Panc1 (cell line): ENCODE results near the gene MLPH. TPM values are rescaled to one million over a fixed set of nuclear protein-coding genes. Genes with fewer than 3 reads are reported as not detected.
"Not testable (repeated sequence)": the region's sequence is repeated elsewhere in the genome, so short reads cannot be mapped to it uniquely, and the experiment has no call there.

Experiments
- ATAC-seq: fragments of 200-7000 bp; cut with Tn5 transposase; 2 replicates; pipeline ENCODE4 v1.9.1; 2020; ENCODE audit warnings: mild to moderate bottlenecking, moderate library complexity
- BruUV-seq: library from RNA; stranded (reverse); fragments of 400-500 nt; replicated peaks from 2 replicates; lab custom pipeline; 2021; lab: Mats Ljungman, UMichigan
- CTCF ChIA-PET: fragments of 300-600 bp; sonication (Branson Sonifier 250); formaldehyde crosslinking; loops from one replicate; lab custom pipeline; 2022; ENCODE audit warnings: antibody characterized with exemption; lab: Charles Lee
- POLR2A ChIA-PET: fragments of 300-600 bp; sonication (Branson Sonifier 250); formaldehyde crosslinking; loops from one replicate; lab custom pipeline; 2022; ENCODE audit warnings: antibody characterized with exemption; lab: Charles Lee
- DNase-seq: peaks from one replicate; pipeline ENCODE4 v3.0.0-alpha.2; 2010; ENCODE audit warnings: low read depth, low spot score
- H3K27ac ChIP-seq: 2 replicates; pipeline ENCODE4 v1.5.1; 2011; ENCODE audit warnings: mild to moderate bottlenecking, low read length, inconsistent platforms
- H3K27me3 ChIP-seq: fragments of 200-500 bp; sonication (Bioruptor generic); 2 replicates; pipeline ENCODE4 v1.6.0; 2014; ENCODE audit warnings: low read length, inconsistent platforms; ENCODE audit not compliant: control insufficient read depth, insufficient read depth
- H3K36me3 ChIP-seq: fragments of 200-500 bp; sonication (Bioruptor generic); 2 replicates; pipeline ENCODE4 v1.5.1; 2014; ENCODE audit warnings: inconsistent platforms, mild to moderate bottlenecking, low read length, moderate library complexity; ENCODE audit not compliant: control insufficient read depth, insufficient read depth
- H3K4me1 ChIP-seq: 2 replicates; pipeline ENCODE4 v1.5.1; 2011; ENCODE audit warnings: inconsistent platforms, mild to moderate bottlenecking, low read length, moderate library complexity; ENCODE audit not compliant: control insufficient read depth, insufficient read depth
- H3K4me3 ChIP-seq, 2 experiments: 2 replicates each; pipeline ENCODE4 v1.5.1; 2011 to 2012; ENCODE audit warnings: low read depth in 2 of 2, low read length in 2 of 2, mild to moderate bottlenecking in 2 of 2, inconsistent platforms in 1 of 2, moderate library complexity in 1 of 2
- H3K9me3 ChIP-seq: fragments of 200-500 bp; sonication (Bioruptor generic); 2 replicates; pipeline ENCODE4 v1.5.1; 2014; ENCODE audit warnings: low read depth, mild to moderate bottlenecking, inconsistent platforms, low read length, moderate library complexity; ENCODE audit not compliant: control insufficient read depth, insufficient read depth
- POLR2AphosphoS5 ChIP-seq: IDR thresholded peaks from 2 replicates; pipeline ENCODE4 v1.6.1; 2012; ENCODE audit warnings: mild to moderate bottlenecking, low read depth, low read length, moderate library complexity
- SIN3A ChIP-seq: IDR thresholded peaks from 2 replicates; pipeline ENCODE4 v1.6.1; 2012; ENCODE audit warnings: low read depth, mild to moderate bottlenecking, low read length, moderate library complexity, borderline replicate concordance; ENCODE audit not compliant: insufficient read depth
- TCF7L2 ChIP-seq: IDR thresholded peaks from 2 replicates; pipeline ENCODE4 v1.6.1; 2011; ENCODE audit warnings: mild to moderate bottlenecking, low read depth, low read length, inconsistent platforms
- in situ Hi-C: cut with HindIII; loops from 2 replicates; pipeline ENCODE4 v1.10.0; 2016; ENCODE audit warnings: low sequenced_read_pairs, low pct_unique_long_range_greater_than_20kb
- intact Hi-C: fragments of 100-400 bp; cut with micrococcal nuclease; formaldehyde crosslinking; loops from one replicate; pipeline ENCODE4 v1.10.0; 2022; ENCODE audit not compliant: unreplicated experiment
- total RNA-seq: library from RNA; stranded (reverse); gene quantifications from one replicate; pipeline ENCODE4 v1.2.1, GENCODE V29; 2021; ENCODE audit not compliant: unreplicated experiment
- TF ChIP-seq, protein P1 (sequence below), 2 experiments: IDR thresholded peaks; 2 replicates each; pipeline ENCODE4 v1.6.1; 2011 to 2012; ENCODE audit warnings: low read depth in 2 of 2, control low read depth in 1 of 2, low read length in 1 of 2, mild to moderate bottlenecking in 1 of 2, moderate library complexity in 1 of 2; ENCODE audit not compliant: insufficient read depth in 1 of 2
- TF ChIP-seq, protein P2 (sequence below): fragments of 450-650 bp; IDR thresholded peaks from 2 replicates; pipeline ENCODE4 v1.5.1; 2017; ENCODE audit warnings: mild to moderate bottlenecking

The MLPH gene
- total RNA-seq, 1 experiment from 2014 or later = 60.2 TPM

DNA sequence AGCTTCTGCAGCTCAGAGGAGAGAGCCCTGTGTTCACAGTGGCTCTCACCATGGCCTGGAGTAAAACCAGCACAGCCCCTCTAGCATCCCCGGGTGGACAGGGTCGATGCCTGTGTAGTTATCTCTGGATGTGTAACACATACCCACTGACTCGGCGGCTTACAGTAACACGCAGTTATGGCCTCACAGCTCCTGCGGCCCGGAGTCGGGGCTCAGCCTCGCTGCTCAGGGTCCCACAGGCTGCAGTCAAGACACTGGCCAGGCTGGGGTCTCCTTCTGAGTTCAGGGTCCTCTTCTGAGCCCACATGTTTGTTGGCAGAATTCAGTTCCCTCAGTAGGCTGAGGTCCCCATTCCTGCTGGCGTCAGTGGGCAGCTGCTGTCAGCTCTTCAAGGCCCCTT, 106.0 kb downstream of the MLPH start:
- POLR2A ChIA-PET = no interaction called here
- in situ Hi-C loops = no loop called here
- peak overlapping the region; percentile 69 for H3K27ac ChIP-seq

GRCh38 chr2:237593596-237594320, 106.7 kb downstream of the MLPH start:
- H3K4me3 ChIP-seq = no peak overlapping the region
- H3K9me3 ChIP-seq = no peaks in the 10 kb centered on the region
- no peak for DNase-seq
- BruUV-seq = no TSS peak
- CTCF ChIA-PET = no interaction called here
- POLR2A ChIA-PET = no interaction called here
- H3K27me3 ChIP-seq = no peaks in the 10 kb centered on the region
- peaks cover 39% of the 10 kb centered on the region for H3K4me1 ChIP-seq
- intact Hi-C loops = loop anchor here (10.0 kb wide), 1 partner anchor 151 kb away; no protein-coding TSS in a partner anchor
- in situ Hi-C loops = no loop called here
- TF ChIP-seq, protein P1, sequence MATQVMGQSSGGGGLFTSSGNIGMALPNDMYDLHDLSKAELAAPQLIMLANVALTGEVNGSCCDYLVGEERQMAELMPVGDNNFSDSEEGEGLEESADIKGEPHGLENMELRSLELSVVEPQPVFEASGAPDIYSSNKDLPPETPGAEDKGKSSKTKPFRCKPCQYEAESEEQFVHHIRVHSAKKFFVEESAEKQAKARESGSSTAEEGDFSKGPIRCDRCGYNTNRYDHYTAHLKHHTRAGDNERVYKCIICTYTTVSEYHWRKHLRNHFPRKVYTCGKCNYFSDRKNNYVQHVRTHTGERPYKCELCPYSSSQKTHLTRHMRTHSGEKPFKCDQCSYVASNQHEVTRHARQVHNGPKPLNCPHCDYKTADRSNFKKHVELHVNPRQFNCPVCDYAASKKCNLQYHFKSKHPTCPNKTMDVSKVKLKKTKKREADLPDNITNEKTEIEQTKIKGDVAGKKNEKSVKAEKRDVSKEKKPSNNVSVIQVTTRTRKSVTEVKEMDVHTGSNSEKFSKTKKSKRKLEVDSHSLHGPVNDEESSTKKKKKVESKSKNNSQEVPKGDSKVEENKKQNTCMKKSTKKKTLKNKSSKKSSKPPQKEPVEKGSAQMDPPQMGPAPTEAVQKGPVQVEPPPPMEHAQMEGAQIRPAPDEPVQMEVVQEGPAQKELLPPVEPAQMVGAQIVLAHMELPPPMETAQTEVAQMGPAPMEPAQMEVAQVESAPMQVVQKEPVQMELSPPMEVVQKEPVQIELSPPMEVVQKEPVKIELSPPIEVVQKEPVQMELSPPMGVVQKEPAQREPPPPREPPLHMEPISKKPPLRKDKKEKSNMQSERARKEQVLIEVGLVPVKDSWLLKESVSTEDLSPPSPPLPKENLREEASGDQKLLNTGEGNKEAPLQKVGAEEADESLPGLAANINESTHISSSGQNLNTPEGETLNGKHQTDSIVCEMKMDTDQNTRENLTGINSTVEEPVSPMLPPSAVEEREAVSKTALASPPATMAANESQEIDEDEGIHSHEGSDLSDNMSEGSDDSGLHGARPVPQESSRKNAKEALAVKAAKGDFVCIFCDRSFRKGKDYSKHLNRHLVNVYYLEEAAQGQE (IDR thresholded peaks at IDR 0.05; ENCODE audit: insufficient read depth in 1 of 2, low read depth in 2 of 2, low read length in 1 of 2) = no peak
- TF ChIP-seq, protein P2, sequence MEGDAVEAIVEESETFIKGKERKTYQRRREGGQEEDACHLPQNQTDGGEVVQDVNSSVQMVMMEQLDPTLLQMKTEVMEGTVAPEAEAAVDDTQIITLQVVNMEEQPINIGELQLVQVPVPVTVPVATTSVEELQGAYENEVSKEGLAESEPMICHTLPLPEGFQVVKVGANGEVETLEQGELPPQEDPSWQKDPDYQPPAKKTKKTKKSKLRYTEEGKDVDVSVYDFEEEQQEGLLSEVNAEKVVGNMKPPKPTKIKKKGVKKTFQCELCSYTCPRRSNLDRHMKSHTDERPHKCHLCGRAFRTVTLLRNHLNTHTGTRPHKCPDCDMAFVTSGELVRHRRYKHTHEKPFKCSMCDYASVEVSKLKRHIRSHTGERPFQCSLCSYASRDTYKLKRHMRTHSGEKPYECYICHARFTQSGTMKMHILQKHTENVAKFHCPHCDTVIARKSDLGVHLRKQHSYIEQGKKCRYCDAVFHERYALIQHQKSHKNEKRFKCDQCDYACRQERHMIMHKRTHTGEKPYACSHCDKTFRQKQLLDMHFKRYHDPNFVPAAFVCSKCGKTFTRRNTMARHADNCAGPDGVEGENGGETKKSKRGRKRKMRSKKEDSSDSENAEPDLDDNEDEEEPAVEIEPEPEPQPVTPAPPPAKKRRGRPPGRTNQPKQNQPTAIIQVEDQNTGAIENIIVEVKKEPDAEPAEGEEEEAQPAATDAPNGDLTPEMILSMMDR = no peak
- no peak for TF ChIP-seq TCF7L2
- no peak for TF ChIP-seq SIN3A
- TF ChIP-seq POLR2AphosphoS5 = no peak
- peak overlapping the region; percentile 69 for H3K27ac ChIP-seq
- H3K36me3 ChIP-seq = no peaks in the 10 kb centered on the region; the same call in 1 of the 2 replicates
- no peak for ATAC-seq

More for the DNA sequence above, 106.0 kb downstream of the MLPH start:
- no TSS peak for BruUV-seq
- intact Hi-C loops = loop anchor here (10.0 kb wide), 1 partner anchor 152 kb away; no protein-coding TSS in a partner anchor
- DNase-seq = no peak
- H3K9me3 ChIP-seq = no peaks in the 10 kb centered on the region
- H3K36me3 ChIP-seq = no peaks in the 10 kb centered on the region; the same call in 1 of the 2 replicates
- no peak for ATAC-seq
- H3K4me3 ChIP-seq = no peak overlapping the region
- TF ChIP-seq SIN3A (no peak), TCF7L2 (no peak), POLR2AphosphoS5 (no peak)
- peaks cover 39% of the 10 kb centered on the region for H3K4me1 ChIP-seq
- CTCF ChIA-PET = interaction anchor here (0.5 to 1.3 kb wide), 2 partner anchors 8 to 178 kb away, joined by 3 read pairs; no protein-coding TSS in a partner anchor
- H3K27me3 ChIP-seq = no peaks in the 10 kb centered on the region

GRCh38 chr2:237594514-237594871, 107.4 kb downstream of the MLPH start:
- ChIA-PET POLR2A (no interaction called here), CTCF (no interaction called here)
- Histone ChIP-seq H3K4me3 (no peak overlapping the region), H3K4me1 (peaks cover 39% of the 10 kb centered on the region), H3K27ac (peak overlapping the region; percentile 69), H3K9me3 (no peaks in the 10 kb centered on the region), H3K27me3 (no peaks in the 10 kb centered on the region), H3K36me3 (no peaks in the 10 kb centered on the region; the same call in 1 of the 2 replicates)
- ATAC-seq (peak; percentile 51), DNase-seq (no peak)
- intact Hi-C loops = loop anchor here (10.0 kb wide), 1 partner anchor 150 kb away; no protein-coding TSS in a partner anchor
- in situ Hi-C loops = no loop called here
- TF ChIP-seq POLR2AphosphoS5 (no peak), TCF7L2 (no peak)
- BruUV-seq = no TSS peak

- intact Hi-C loops = loop anchor here (10.0 kb wide), 1 partner anchor 149 kb away; no protein-coding TSS in a partner anchor
- Histone ChIP-seq H3K4me1 (peaks cover 28% of the 10 kb centered on the region), H3K27ac (peak overlapping the region; percentile 69)
- H3K9me3 ChIP-seq, DNase-seq, BruUV-seq, CTCF ChIA-PET, H3K27me3 ChIP-seq, POLR2A ChIA-PET, ATAC-seq, H3K4me3 ChIP-seq, in situ Hi-C loops, H3K36me3 ChIP-seq: not testable (repeated sequence)
These were observed 108.9 kb downstream of the MLPH start for GRCh38 chr2:237595829-237596519.
